HEK293T (cell line): ENCODE results near the gene CCDC127.

Experiments
- CTCF ChIA-PET: fragments of 350-600 bp; formaldehyde crosslinking; extraction: SDS; loops from one replicate; lab custom pipeline; 2021; ENCODE audit warnings: antibody characterized with exemption, inconsistent platforms; lab: Yijun Ruan, JAX
- POLR2A ChIA-PET: fragments of 350-600 bp; formaldehyde crosslinking; extraction: SDS; loops from one replicate; lab custom pipeline; 2020; ENCODE audit warnings: antibody characterized with exemption, inconsistent platforms; lab: Yijun Ruan, JAX
- DNase-seq: peaks from one replicate; pipeline ENCODE4 v3.0.0; 2012; ENCODE audit warnings: mixed read lengths; ENCODE audit errors: extremely low spot score
- ARNT ChIP-seq: fragments of 450-650 bp; IDR thresholded peaks from 2 replicates; pipeline ENCODE4 v1.6.1; 2017; ENCODE audit warnings: mild to moderate bottlenecking
- BHLHE40 ChIP-seq: fragments of 450-650 bp; IDR thresholded peaks from 2 replicates; pipeline ENCODE4 v1.6.1; 2016; ENCODE audit warnings: mild to moderate bottlenecking, moderate library complexity, borderline replicate concordance
- CTBP1 ChIP-seq: fragments of 450-650 bp; IDR thresholded peaks from 2 replicates; pipeline ENCODE4 v1.6.1; 2016; ENCODE audit warnings: borderline replicate concordance
- ELF4 ChIP-seq: fragments of 450-650 bp; IDR thresholded peaks from 2 replicates; pipeline ENCODE4 v1.6.1; 2017; ENCODE audit warnings: antibody characterized with exemption
- FOXA1 ChIP-seq: fragments of 450-650 bp; IDR thresholded peaks from 2 replicates; pipeline ENCODE4 v1.6.1; 2016; ENCODE audit warnings: mild to moderate bottlenecking
- FOXK2 ChIP-seq: fragments of 450-650 bp; IDR thresholded peaks from 2 replicates; pipeline ENCODE4 v1.6.1; 2016; ENCODE audit warnings: mild to moderate bottlenecking
- FOXM1 ChIP-seq: fragments of 450-650 bp; IDR thresholded peaks from 2 replicates; pipeline ENCODE4 v1.6.1; 2017; ENCODE audit warnings: mild to moderate bottlenecking, borderline replicate concordance
- HDGF ChIP-seq: fragments of 450-650 bp; IDR thresholded peaks from 2 replicates; pipeline ENCODE4 v1.6.1; 2017; ENCODE audit warnings: antibody characterized with exemption, borderline replicate concordance
- L3MBTL2 ChIP-seq: fragments of 450-650 bp; conservative IDR thresholded peaks from 2 replicates; pipeline ENCODE4 v1.6.1; 2016; ENCODE audit warnings: mild to moderate bottlenecking
- LEF1 ChIP-seq: fragments of 450-650 bp; IDR thresholded peaks from 2 replicates; pipeline ENCODE4 v1.6.1; 2017; ENCODE audit warnings: mild to moderate bottlenecking, borderline replicate concordance
- NFRKB ChIP-seq: fragments of 450-650 bp; IDR thresholded peaks from 2 replicates; pipeline ENCODE4 v1.6.1; 2016; ENCODE audit warnings: mild to moderate bottlenecking, moderate library complexity
- SP1 ChIP-seq: fragments of 450-650 bp; IDR thresholded peaks from 2 replicates; pipeline ENCODE4 v1.6.1; 2017
- SUZ12 ChIP-seq: fragments of 450-650 bp; IDR thresholded peaks from 2 replicates; pipeline ENCODE4 v1.6.1; 2016; ENCODE audit warnings: mild to moderate bottlenecking
- TARDBP ChIP-seq: fragments of 450-650 bp; IDR thresholded peaks from 2 replicates; pipeline ENCODE4 v1.6.1; 2016
- ZNF384 ChIP-seq: fragments of 450-650 bp; IDR thresholded peaks from 2 replicates; pipeline ENCODE4 v1.6.1; 2016
- TF ChIP-seq, protein P1 (sequence below): fragments of 450-650 bp; IDR thresholded peaks from 2 replicates; pipeline ENCODE4 v1.6.1; 2016

CCDC127 gene

GRCh38 chr5:194603-195209 lies 23.2 kb downstream of the CCDC127 start:
- POLR2A ChIA-PET, result interaction anchor here (0.8 to 1.2 kb wide), 2 partner anchors 14 to 23 kb away, joined by 3 to 4 read pairs; partner anchors contain the start of genes CCDC127 and SDHA
- no peak for DNase-seq
- CTCF ChIA-PET, result interaction anchor here (0.6 kb wide), 1 partner anchor 37 kb away, joined by 3 read pairs; no protein-coding TSS in a partner anchor
- TF ChIP-seq NFRKB, result no peak
- TF ChIP-seq CTBP1, result no peak
- no peak for TF ChIP-seq HDGF

DNA sequence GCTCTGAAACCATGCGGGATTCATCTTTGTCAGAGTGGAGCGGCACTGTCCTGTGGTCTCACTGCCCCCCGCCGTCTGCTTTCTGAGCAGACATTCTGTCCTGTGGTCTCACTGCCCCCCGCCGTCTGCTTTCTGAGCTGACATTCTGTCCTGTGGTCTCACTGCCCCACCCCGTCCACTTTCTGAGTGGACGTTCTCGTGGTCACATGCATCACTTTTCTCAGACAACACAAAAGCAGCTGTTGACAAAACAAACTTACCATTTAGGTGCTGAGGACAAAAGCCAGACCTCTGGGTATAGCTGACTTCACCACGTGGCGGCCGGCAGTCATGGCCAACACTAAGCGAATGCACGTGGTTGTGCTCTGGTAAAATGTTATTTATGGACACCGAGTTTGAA lies 23.9 kb downstream of the CCDC127 start:
- TF ChIP-seq FOXK2, result no peak
- TF ChIP-seq, protein P1, sequence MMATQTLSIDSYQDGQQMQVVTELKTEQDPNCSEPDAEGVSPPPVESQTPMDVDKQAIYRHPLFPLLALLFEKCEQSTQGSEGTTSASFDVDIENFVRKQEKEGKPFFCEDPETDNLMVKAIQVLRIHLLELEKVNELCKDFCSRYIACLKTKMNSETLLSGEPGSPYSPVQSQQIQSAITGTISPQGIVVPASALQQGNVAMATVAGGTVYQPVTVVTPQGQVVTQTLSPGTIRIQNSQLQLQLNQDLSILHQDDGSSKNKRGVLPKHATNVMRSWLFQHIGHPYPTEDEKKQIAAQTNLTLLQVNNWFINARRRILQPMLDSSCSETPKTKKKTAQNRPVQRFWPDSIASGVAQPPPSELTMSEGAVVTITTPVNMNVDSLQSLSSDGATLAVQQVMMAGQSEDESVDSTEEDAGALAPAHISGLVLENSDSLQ, result no peak
- TF ChIP-seq FOXM1, result no peak
- no peak for TF ChIP-seq BHLHE40
- TF ChIP-seq SP1, result no peak
- no peak for TF ChIP-seq ELF4
- TF ChIP-seq FOXA1, result no peak
- TF ChIP-seq TARDBP, result no peak
- TF ChIP-seq L3MBTL2, result no peak
- TF ChIP-seq ZNF384, result no peak
- no peak for TF ChIP-seq SUZ12
- no peak for TF ChIP-seq LEF1
- no peak for TF ChIP-seq CTBP1
- ChIA-PET CTCF (no interaction called here), POLR2A (interaction anchor here (0.8 to 1.2 kb wide), 2 partner anchors 14 to 24 kb away, joined by 3 to 4 read pairs; partner anchors contain the start of genes CCDC127 and SDHA)
- DNase-seq, result no peak

DNA sequence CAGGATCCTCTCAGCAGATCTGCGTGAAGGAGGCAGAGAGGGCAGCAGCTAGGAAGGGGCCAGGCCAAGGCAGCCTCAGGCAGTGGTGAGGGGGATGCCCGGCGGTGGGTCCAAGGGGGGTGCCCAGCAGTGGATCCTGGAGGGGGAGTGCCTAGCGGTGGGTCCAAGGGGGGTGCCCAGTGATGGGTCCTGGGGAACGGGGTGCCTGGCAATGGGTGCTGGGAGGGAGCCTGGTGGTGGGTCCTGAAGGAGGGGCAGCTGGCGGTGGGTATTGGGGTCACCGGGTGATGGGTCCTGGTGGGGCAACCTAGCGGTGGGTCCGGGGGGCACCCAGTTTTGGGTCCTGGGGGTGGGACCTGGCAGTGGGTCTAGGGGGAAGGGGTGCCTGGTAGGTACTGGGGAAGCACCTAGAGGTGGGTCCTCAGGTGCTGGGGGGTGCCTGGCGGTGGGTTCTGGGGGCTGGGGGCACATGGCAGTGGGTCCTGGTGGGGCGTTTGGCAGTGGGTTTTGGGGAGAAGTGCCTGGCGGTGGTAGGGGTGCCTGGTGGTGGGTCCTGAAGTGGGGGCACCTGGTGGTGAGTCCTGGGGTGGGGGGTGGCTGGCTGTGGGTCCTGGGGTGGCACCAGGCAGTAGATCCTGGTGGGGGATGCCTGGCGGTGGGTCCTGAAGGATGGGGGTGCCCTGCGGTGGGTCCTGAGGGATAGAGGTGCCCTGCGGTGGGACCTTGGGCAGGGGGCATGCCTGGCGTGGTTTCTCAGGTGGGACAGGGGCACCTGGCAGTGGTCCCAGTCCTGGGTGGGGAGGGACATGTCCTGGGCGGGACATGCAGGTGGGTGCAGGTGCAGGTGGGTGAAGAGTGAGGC lies 24.8 kb downstream of the CCDC127 start:
- TF ChIP-seq TARDBP (no peak), FOXM1 (no peak)
- CTCF ChIA-PET, result no interaction called here
- no peak for DNase-seq
- POLR2A ChIA-PET, result no interaction called here

GRCh38 chr5:192691-192969 lies 25.3 kb downstream of the CCDC127 start:
- TF ChIP-seq FOXM1 (no peak), FOXA1 (no peak), FOXK2 (no peak), ZNF384 (no peak), L3MBTL2 (no peak), BHLHE40 (no peak), TARDBP (no peak)
- TF ChIP-seq, protein P1, result no peak
- ChIA-PET CTCF (no interaction called here), POLR2A (no interaction called here)
- DNase-seq, result no peak

GRCh38 chr5:191949-192690 lies 25.8 kb downstream of the CCDC127 start:
- CTCF ChIA-PET, result no interaction called here
- no peak for TF ChIP-seq FOXK2
- TF ChIP-seq SP1, result no peak
- no peak for TF ChIP-seq FOXM1
- TF ChIP-seq NFRKB, result no peak
- TF ChIP-seq L3MBTL2, result no peak
- no peak for TF ChIP-seq LEF1
- no peak for TF ChIP-seq ZNF384
- TF ChIP-seq CTBP1, result no peak
- no peak for TF ChIP-seq TARDBP
- TF ChIP-seq, protein P1, result no peak
- no peak for TF ChIP-seq HDGF
- no peak for TF ChIP-seq BHLHE40
- no peak for TF ChIP-seq ARNT
- no peak for TF ChIP-seq SUZ12
- TF ChIP-seq ELF4, result no peak
- TF ChIP-seq FOXA1, result no peak
- no peak for DNase-seq
- POLR2A ChIA-PET, result no interaction called here
